Measurements from ENCODE around the gene SAPCD1. TPM values are rescaled to one million over a fixed set of nuclear protein-coding genes. Genes with fewer than 3 reads are reported as not detected.

SAPCD1 gene
- total and polyA plus RNA-seq, 10 of the 15 experiments (the other 5 are each of a cell fraction or from before 2014, with no cell fraction given) = 1.6 to 13.0 (median 5.4) TPM

DNA sequence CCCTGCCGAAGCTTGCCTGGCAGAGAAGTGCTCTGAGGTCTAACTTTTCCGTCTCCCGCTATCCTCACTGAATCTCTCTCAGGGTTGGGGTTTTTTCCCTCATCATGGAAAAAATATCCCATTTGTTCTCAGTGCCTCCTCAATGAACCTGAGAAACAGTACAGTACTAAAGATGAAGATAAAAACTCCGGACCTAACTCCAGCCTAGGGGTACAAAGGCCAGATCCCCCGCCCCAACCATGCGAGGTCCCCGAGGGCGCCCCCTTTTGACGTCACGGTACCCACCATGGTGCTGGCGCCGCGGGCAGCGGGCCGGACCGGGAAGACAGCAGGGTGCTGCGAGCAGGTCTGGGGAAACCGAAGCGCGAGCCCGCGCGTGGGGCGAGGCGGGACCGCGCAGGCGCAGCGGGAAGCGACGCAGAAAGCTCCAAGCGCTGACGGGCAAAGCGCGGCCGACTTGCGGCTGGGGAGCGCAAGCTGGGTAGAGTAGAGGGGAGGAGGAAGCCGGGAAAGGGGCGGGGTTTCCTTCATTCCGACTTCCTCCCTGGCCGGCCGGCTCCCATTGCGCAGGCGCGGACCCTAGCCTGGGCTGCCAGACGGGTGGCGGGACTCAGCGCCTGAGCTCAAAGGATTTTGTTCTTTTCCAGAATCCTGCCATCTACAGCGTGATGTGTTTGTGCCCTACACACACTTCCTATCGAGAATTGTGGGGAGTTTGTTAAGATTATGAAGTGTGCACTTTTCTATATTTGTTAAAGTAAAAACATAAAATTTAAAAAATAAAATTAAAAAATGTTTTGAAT lies 44.2 kb downstream of the SAPCD1 start, which contains the start of gene LSM2 (continued):
- TF ChIP-seq, protein P1, sequence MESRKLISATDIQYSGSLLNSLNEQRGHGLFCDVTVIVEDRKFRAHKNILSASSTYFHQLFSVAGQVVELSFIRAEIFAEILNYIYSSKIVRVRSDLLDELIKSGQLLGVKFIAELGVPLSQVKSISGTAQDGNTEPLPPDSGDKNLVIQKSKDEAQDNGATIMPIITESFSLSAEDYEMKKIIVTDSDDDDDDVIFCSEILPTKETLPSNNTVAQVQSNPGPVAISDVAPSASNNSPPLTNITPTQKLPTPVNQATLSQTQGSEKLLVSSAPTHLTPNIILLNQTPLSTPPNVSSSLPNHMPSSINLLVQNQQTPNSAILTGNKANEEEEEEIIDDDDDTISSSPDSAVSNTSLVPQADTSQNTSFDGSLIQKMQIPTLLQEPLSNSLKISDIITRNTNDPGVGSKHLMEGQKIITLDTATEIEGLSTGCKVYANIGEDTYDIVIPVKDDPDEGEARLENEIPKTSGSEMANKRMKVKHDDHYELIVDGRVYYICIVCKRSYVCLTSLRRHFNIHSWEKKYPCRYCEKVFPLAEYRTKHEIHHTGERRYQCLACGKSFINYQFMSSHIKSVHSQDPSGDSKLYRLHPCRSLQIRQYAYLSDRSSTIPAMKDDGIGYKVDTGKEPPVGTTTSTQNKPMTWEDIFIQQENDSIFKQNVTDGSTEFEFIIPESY (IDR thresholded peaks at IDR 0.05) = no peak
- TF ChIP-seq YY1 (IDR thresholded peaks at IDR 0.05; ENCODE audit: low read depth, low read length) = peak; percentile 77
- TF ChIP-seq NBN (IDR thresholded peaks at IDR 0.05) = peak; percentile 75; the same call in 1 of the 2 replicates
- TF ChIP-seq SIN3A (IDR thresholded peaks at IDR 0.05; ENCODE audit: low read depth, low read length) = peak; percentile 33; the same call in 1 of the 2 replicates
- peak; percentile 65 for TF ChIP-seq NRF1 (conservative IDR thresholded peaks at IDR 0.05; ENCODE audit: low read depth, low read length)
- TF ChIP-seq IKZF1 (conservative IDR thresholded peaks at IDR 0.05) = peak; percentile 91
- peak; percentile 54 for TF ChIP-seq SP1 (IDR thresholded peaks at IDR 0.05; ENCODE audit: low read depth, low read length)
- TF ChIP-seq CHD1 (IDR thresholded peaks at IDR 0.05; ENCODE audit: low read depth, low read length) = no peak
- TF ChIP-seq CBFB (IDR thresholded peaks at IDR 0.05; ENCODE audit: low read depth) = 0 out of 2 replicates have a peak, but pooled peaks have one; percentile 42
- peak; percentile 30; the same call in 1 of the 2 replicates for TF ChIP-seq RUNX3 (IDR thresholded peaks at IDR 0.05; ENCODE audit: low read length)
- peak; percentile 94; the same call in 1 of the 2 replicates for TF ChIP-seq RB1 (IDR thresholded peaks at IDR 0.05; ENCODE audit: borderline replicate concordance)
- TF ChIP-seq, protein P2, sequence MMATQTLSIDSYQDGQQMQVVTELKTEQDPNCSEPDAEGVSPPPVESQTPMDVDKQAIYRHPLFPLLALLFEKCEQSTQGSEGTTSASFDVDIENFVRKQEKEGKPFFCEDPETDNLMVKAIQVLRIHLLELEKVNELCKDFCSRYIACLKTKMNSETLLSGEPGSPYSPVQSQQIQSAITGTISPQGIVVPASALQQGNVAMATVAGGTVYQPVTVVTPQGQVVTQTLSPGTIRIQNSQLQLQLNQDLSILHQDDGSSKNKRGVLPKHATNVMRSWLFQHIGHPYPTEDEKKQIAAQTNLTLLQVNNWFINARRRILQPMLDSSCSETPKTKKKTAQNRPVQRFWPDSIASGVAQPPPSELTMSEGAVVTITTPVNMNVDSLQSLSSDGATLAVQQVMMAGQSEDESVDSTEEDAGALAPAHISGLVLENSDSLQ (IDR thresholded peaks at IDR 0.05) = peak; percentile 42
- no peak for TF ChIP-seq ZNF24 (IDR thresholded peaks at IDR 0.05)
- TF ChIP-seq, protein P3, sequence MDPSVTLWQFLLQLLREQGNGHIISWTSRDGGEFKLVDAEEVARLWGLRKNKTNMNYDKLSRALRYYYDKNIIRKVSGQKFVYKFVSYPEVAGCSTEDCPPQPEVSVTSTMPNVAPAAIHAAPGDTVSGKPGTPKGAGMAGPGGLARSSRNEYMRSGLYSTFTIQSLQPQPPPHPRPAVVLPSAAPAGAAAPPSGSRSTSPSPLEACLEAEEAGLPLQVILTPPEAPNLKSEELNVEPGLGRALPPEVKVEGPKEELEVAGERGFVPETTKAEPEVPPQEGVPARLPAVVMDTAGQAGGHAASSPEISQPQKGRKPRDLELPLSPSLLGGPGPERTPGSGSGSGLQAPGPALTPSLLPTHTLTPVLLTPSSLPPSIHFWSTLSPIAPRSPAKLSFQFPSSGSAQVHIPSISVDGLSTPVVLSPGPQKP (IDR thresholded peaks at IDR 0.05; ENCODE audit: low read depth, low read length) = peak; percentile 31; the same call in 1 of the 2 replicates
- TF ChIP-seq ZNF217 (IDR thresholded peaks at IDR 0.05) = no peak
- TF ChIP-seq, protein P4, sequence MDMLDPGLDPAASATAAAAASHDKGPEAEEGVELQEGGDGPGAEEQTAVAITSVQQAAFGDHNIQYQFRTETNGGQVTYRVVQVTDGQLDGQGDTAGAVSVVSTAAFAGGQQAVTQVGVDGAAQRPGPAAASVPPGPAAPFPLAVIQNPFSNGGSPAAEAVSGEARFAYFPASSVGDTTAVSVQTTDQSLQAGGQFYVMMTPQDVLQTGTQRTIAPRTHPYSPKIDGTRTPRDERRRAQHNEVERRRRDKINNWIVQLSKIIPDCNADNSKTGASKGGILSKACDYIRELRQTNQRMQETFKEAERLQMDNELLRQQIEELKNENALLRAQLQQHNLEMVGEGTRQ (IDR thresholded peaks at IDR 0.05; ENCODE audit: borderline replicate concordance, low read depth, low read length) = no peak
- TF ChIP-seq SMARCA5 (IDR thresholded peaks at IDR 0.05) = peak; percentile 72; the same call in 1 of the 2 replicates
- peak; percentile 60; the same call in 1 of the 2 replicates for TF ChIP-seq DPF2 (IDR thresholded peaks at IDR 0.05)
- 0 out of 2 replicates have a peak, but pooled peaks have one; percentile 53 for TF ChIP-seq PAX5 (IDR thresholded peaks at IDR 0.05; ENCODE audit: borderline replicate concordance, low read depth, low read length)
- no peak for TF ChIP-seq GABPA (IDR thresholded peaks at IDR 0.05; ENCODE audit: low read depth)
- peak; percentile 69 to 73 for TF ChIP-seq IKZF2 (IDR thresholded peaks at IDR 0.05)
- no peak for TF ChIP-seq MYB (IDR thresholded peaks at IDR 0.05; ENCODE audit: borderline replicate concordance, low read depth, low read length)
- peak; percentile 79 for TF ChIP-seq BACH1 (IDR thresholded peaks at IDR 0.05; ENCODE audit: borderline replicate concordance)
- peak; percentile 16 for TF ChIP-seq RELA (IDR thresholded peaks at IDR 0.05; ENCODE audit: borderline replicate concordance, partially characterized antibody)
- TF ChIP-seq ESRRA (IDR thresholded peaks at IDR 0.05; ENCODE audit: low read length) = 0 out of 2 replicates have a peak, but pooled peaks have one; percentile 63

Data from GM12878 (cell line).